Spleen (tissue), 7 donors: Measurements from ENCODE around the gene SLC7A14.

Experiments used
- POLR2A ChIP-seq, 3 donors: fragments of 450-650 bp; IDR thresholded peaks; one replicate each; pipeline ENCODE4 v1.5.1; 2017; ENCODE audit warnings: antibody characterized with exemption in 3 of 3, mild to moderate bottlenecking in 1 of 3
- POLR2AphosphoS5 ChIP-seq, 3 donors: sonication (generic); formaldehyde crosslinking; IDR thresholded peaks; one replicate each; pipeline ENCODE4 v1.5.1; 2017; ENCODE audit warnings: antibody characterized with exemption in 3 of 3
- TF ChIP-seq, protein P1 (sequence below), 11 experiments: fragments of 200-600 bp in 7 of 11; fragments of 450-650 bp in 4 of 11; sonication (generic) in 4 of 11; IDR thresholded peaks in 8 of 11; conservative IDR thresholded peaks in 3 of 11; 1 replicate in 7 of 11; 2 replicates in 4 of 11; pipeline versions ENCODE4 v1.4.0 to v1.8.0; 2016 to 2021; ENCODE audit warnings: antibody characterized with exemption in 11 of 11, inconsistent platforms in 4 of 11, mild to moderate bottlenecking in 1 of 11
- donor health status: DM: no; HTN: no; CAD: no; lungs with moderate emphysema.
- donor health status: DM: no; HTN: no; CAD: no.
- donor health status: DM: no; HTN: no; CAD: no.

DNA sequence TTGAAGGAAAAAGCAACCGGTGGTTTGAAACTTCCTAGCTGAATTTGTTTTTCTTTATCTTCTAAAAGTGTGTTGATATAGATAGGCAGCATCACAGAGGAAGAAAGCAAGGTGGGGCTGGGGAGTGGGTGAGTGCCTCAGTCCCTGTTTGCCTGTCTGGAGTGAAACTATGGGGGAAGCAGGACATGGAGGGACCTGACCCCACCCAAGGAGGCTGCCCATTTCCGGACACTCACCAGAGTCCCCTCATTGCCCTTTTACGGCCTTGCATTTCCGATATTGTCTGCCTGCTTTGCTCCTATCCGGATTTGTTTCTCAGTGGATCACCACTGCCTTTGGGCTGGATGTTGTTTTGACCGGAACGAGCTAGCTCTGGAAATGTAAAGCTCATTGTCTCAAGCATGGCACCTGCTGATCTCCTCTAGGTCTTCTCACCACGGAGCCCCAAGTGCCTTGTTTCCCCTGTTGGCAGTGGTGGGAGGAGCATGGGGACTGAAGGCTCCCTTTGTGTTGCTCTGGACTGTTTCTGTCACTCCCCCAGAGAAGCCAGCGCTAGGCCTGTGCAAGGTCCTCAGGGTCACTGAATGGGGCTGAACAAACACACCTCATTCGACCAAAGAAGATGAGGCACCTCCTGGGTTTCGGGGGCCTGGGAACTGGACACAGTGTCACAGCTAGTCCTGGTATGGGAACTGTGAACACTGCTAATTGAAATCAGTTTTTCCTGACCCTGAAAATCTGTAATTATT is 160.2 kb downstream of the SLC7A14 start:
- TF ChIP-seq, protein P1, sequence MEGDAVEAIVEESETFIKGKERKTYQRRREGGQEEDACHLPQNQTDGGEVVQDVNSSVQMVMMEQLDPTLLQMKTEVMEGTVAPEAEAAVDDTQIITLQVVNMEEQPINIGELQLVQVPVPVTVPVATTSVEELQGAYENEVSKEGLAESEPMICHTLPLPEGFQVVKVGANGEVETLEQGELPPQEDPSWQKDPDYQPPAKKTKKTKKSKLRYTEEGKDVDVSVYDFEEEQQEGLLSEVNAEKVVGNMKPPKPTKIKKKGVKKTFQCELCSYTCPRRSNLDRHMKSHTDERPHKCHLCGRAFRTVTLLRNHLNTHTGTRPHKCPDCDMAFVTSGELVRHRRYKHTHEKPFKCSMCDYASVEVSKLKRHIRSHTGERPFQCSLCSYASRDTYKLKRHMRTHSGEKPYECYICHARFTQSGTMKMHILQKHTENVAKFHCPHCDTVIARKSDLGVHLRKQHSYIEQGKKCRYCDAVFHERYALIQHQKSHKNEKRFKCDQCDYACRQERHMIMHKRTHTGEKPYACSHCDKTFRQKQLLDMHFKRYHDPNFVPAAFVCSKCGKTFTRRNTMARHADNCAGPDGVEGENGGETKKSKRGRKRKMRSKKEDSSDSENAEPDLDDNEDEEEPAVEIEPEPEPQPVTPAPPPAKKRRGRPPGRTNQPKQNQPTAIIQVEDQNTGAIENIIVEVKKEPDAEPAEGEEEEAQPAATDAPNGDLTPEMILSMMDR (IDR thresholded peaks at IDR 0.05 in 8 of 11, conservative IDR thresholded peaks at IDR 0.05 in 3 of 11), result no peak
- no peak for TF ChIP-seq POLR2AphosphoS5 (IDR thresholded peaks at IDR 0.05)
- no peak for TF ChIP-seq POLR2A (IDR thresholded peaks at IDR 0.05)
